GM18861 (cell line): ENCODE measurements around the gene STX7.
A peak's percentile ranks its signal among the peaks of the same experiment; 100 is the strongest.
"Not testable (repeated sequence)": the region's sequence is repeated elsewhere in the genome, so short reads cannot be mapped to it uniquely, and the experiment has no call there.

Experiments used
- ATAC-seq: cut with Tn5 transposase; IDR thresholded peaks from one replicate; pipeline ENCODE4 v1.9.1; 2021; ENCODE audit not compliant: unreplicated experiment

STX7 gene, protein sequence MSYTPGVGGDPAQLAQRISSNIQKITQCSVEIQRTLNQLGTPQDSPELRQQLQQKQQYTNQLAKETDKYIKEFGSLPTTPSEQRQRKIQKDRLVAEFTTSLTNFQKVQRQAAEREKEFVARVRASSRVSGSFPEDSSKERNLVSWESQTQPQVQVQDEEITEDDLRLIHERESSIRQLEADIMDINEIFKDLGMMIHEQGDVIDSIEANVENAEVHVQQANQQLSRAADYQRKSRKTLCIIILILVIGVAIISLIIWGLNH

DNA sequence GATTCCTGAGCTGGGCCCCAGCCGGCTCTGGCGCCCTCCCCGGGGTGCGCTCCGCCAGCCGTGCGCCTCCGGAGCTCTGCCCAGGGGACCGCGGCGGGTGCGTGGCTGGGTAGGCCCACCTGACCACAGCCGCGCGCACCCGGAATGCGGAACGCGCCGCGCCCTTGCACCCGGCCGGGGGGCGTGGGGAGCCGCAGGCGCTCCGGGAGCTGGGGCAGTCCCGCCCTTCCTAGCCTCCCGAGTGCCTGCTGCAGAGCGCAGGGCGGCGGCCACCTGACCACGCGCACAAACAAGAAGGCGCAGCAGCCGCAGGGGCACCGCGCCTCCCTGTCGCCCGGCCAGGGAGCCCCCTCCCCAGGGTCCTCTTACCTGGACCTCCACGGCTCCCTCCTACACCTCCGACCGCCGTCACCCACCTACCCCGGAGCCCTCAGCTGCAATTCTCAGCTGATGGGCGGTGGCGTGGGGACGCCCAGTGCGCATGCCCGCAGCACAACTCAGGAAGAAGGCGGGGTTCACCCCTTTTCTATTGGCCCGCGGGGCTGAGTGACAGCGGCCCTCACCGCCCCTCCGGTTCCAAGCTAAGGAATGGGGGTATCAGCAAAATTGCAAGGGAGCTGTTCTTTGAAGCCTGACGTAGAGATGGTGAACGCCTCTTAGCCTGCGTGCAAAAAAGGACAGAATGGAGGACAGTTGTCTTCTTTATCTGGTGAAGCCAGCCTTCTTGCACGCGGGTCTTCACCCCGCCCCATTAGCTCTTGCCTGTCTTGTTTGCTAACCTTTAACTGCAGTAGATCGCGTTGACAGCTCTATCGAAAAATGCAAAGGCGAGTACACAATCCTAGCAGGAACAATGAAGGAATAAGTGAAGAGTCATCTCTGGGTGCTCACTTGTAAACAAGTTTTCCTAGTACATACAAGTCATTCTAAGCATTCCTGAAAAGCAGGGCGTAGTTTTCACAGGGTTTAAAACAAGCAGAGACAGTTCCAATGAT, at the start of gene STX7:
Gene STX7, minus strand, starts transcription at position 479 of the 995 bp plus-strand sequence. CDS start 9,586 bp downstream, outside the sequence.
- peak; percentile 76 for ATAC-seq

DNA sequence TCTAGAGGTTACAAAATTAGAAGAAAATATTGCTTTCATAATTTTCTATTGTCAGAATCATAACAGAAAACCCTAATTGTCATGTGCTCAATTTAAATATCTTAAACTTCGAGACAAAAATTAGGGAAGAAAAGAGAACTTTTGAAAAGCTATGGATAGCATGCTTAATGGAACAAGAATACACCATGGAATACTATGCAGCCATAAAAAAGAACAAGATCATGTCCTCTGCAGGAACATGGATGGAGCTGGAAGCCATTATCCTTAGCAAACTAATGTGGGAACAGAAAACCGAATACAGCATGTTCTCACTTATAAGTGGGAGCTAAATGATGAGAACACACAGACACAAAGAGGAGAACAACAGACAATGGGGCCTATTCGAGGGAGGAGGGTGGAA, 47.2 kb upstream of the STX7 start:
- not testable (repeated sequence) for ATAC-seq

DNA sequence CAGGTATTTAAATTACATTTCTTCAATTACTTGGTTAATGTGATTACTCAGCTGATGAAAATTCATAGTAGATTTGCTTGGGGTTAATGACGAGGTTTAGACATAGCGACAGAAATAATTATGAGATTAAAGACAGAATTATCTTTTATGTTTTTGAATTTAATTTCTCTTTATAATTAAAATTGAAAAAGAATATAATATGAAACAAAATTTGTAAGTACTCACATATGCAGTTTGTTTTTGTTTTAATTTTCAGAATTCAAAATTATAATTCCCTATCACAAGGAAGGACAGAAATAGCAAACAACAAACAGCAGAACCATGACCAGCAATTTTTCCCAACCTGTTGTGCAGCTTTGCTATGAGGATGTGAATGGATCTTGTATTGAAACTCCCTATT, 39.5 kb upstream of the STX7 start, which contains the start of gene TAAR8:
Gene TAAR8, plus strand, starts transcription at position 301 of the 400 bp plus-strand sequence. Its CDS starts 21 bp downstream, at position 322.
- ATAC-seq: no peak

DNA sequence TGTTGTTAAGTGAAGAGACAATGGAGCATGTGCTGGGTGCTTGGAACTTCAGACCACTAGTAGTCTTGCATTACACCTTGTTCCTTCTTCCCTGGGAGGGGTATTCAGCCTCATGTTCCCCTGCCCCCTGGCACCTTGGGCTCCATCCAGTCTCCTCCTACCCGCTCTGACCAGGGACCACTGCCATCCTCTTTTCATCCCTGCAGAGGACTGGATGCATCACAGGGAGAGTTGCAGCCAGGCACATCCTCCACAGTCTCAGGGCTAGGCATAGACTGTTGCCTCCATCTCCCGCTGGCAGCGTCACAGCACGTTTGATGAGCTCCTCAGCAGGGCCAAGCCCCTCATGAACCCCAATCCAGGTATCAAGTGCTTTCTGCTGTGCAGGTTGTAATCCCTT, 38.3 kb upstream of the STX7 start:
- no peak for ATAC-seq

DNA sequence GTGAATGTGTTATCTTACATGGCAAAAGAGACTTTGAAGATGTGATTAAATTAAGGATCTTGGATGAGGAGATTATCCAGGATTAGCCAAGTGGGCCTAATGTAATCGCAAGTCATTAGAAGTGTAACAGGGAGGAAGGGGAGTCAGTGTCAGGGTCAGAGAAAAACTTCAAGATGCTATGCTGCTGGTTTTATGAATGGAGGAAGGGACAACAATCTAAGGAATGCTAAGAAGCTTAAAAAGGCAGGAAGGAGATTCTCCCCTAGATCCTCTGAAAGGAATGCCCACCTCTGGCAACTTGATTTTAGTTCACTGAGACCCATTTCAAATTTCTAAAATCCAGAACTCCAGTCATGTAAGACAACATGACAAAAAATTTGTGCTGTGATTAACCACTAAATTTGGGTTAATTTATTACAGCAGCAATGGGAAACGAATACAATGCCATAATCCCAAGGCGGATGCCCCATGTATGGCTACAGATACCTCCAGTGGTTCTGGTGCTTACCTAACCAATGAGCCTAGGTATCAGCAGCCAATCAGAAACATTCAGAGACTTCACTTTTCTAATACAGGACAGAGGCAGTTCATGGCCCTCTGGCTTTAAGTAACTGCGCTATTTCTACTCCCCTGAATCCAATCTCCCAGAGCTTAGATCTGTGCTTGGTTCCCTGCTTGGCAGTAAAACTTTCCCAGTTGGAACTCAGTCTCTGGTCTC, 36.0 kb upstream of the STX7 start:
- no peak for ATAC-seq

DNA sequence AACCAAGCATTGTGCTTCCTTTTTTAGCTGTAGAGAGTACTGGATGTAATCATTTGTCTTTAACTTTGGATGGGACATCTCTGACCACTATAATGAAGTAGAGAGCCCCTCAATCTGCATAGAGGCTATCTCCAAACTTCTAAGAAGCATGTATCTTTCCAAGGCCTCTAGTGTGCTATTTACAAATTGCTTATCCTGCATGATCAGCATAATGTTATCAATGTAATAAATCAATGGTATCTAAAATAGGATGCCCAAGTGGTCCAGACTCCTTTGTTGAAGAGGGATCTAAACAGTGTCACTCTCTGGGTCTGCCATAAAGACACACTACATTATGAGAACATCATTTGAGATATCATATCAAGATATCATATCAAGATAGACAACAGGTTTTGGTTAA, 31.9 kb upstream of the STX7 start:
- no peak for ATAC-seq

DNA sequence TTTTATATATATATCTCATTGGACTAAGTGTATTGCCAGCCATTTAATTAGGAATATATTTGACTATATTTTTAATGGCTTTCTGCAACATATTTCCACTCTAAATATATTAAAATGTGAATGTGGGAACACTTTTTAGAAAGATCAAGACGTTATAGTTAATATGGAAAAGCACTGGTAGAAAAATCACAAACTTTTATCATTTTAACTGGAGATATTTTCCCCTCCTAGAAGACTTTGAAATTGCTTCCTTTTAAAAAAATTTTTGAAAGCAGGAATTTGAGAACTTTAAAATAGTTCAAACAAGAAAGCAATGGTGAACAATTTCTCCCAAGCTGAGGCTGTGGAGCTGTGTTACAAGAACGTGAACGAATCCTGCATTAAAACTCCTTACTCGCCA, 25.1 kb upstream of the STX7 start, which contains the start of gene TAAR9:
Gene TAAR9, plus strand, starts transcription at position 301 of the 400 bp plus-strand sequence. Its CDS starts 13 bp downstream, at position 314.
- ATAC-seq: no peak

DNA sequence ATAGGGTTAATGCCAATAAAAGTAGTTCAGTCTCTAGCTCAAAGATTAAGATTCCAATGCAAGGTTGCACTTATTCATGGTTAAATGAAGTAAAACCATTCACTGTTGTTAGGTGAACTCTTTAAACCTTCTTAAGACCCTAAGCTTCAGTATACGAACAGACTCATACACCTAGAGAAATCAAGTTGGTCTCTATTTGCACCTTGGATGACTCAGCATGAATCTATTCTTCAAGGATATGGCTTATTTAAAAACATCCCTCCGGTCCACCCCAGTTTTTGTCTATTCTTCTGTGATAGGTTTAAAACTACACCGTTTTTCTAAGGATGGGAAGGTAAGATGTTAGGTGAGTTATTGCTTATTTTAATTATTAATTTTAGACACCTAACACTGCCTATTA, 24.2 kb upstream of the STX7 start:
- no peak for ATAC-seq

DNA sequence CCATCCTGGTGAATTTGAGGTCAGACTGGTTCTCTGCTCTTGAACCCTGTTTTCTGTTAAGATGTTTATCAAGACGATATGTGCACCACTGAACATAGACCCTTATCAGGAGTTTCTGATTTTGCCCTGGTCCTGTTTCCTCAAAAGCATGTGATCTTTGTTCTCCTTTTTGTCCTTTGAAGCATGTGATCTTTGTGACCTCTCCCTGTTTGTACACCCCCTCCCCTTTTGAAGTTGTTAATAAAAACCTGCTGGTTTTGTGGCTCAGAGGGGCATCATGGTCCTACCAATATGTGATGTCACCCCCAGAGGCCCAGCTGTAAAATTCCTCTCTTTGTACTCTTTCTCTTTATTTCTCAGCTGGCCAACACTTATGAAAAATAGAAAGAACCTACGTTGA, 21.6 kb upstream of the STX7 start:
- ATAC-seq: not testable (repeated sequence)

DNA sequence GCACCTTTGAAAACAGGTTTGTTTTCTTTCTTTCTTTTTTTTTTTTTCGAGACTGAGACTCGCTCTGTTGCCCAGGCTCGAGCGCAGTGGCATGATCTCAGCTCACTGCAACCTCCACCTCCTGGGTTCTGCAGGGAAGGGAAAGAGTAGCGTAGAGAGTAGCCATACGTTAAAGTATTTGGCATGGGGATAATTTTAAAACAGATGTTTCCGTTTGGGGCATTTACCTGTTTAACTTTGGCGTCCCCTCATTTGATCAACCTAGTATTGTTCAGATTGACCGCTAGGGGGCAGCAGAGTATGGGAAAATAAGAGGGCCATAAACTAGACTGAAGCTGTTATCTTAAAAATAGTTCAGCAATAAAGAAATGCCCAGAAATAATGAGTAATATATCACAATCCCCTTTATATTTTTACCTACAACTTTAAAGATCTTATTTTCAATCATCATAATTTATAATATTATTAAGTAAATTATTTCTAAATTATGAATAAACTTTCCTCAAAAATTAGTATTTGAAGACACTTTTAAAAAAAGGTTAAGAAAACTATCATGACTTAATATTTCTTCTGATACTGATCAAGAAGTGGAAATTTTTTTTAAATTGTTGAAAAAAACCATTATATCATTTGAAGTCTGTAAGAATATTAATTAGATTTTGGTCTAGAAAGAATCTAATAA, 17.5 kb upstream of the STX7 start:
- peak; percentile 76 for ATAC-seq

DNA sequence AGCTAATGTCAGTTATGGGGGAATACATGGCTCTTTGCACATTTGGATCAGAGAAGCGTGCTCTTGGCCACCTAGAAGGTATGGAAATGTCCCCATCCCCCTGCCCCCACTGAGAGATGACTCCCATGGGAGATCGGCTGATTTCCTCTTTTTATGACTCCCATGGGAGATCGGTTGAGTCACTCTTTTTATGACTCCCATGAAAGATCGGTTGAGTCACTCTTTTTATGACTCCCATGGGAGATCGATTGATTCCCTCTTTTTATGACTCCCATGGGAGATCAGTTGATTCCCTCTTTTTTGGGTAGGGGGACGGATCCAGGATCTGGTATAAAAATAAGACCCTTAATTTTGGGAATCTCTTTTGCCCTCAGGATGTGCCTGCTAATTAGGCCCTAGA, 14.9 kb upstream of the STX7 start:
- ATAC-seq: no peak

DNA sequence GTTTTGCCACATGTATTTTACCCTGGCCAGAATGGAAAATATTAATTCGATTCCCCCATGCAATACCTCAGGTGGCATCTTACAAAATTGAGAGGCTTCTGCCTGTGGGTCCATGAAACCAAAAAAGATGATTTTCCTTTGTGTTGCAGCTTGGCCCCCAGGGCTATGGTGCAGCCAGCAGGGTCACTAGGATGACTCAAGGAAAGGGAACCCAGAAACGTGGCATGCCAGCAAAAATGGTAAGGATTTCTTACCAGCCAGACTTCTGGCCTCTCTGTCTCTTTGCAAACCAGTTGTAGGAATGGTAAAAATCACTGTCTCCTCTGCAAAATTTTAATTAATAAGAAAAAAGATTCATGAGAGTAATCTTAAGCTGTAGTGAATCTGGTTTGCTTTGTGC, 13.5 kb upstream of the STX7 start:
- no peak for ATAC-seq

DNA sequence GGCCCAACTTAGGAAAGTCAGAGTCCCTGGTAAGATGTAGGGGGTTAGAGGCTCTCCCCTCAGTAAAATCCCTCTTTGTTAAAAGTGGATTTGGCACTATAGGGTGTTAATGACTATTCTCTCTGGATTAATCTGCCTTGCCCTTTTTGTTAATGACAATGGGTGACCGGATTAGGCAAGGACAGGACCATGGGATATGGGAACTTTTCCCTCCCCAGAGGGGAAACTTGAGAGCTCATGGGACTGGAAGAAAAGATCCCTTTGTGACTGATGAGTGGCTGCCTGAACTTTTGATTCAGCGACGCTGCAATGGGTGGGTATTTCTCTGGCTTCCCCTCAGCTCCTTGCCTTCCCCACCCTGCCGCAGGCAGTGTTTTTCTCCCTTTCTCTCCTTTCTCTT, 12.9 kb upstream of the STX7 start:
- ATAC-seq: no peak

DNA sequence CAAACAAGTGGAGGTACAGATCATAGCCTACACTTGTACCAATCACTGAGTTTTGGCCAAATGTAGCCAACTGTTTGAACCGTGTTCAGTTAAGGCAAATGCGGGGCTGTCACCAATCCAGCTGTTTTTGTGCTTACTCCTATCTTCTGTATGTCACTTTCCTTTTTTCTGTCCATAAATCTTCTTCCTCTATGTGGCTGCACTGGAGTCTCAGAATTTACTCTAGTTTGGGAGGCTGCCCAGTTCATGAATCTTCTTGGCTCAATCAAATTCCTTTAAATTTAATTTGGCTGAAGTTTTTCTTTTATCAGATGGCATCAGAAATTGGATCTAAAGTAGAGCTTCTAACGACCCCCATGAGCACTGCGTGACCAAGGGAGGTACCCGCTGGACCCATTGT, 11.7 kb upstream of the STX7 start:
- ATAC-seq: no peak

DNA sequence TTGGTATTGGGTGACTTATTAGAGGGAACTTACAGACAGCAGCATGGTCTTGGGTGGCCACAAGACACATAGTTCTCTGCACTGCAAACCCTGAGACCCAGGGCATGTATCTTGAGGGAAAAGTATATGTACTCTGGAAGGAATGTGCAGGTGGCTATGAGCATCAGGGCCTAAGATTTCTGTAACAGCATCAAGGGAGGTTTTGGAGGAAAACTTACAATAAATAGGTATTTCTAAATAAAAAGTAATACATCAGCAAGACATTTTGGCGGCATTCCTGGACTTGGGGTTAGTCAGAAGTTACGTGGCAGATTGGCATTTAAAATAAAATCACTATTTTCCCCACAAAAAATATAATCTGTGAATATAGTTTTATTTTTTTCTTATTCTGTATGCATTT, 8.0 kb upstream of the STX7 start:
- no peak for ATAC-seq

DNA sequence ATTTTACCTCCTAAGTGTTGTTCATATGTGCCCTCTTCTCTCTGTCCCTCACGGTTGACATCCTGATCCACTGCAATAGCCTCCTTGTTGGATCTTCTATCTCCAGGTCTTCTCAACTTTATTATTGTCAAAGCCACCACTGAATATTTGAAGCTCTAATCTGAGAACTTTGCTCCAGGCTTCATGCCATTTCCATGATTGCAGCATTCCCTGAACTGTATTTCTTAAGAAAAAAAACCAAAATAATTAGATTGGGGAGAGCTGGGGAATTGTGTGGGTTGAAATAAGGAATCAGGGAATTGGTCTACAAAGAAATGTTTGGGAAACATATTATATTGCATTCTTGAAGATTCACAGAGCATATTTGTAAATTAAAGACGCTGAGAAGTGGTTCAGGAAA, 2.5 kb upstream of the STX7 start:
- ATAC-seq: no peak

DNA sequence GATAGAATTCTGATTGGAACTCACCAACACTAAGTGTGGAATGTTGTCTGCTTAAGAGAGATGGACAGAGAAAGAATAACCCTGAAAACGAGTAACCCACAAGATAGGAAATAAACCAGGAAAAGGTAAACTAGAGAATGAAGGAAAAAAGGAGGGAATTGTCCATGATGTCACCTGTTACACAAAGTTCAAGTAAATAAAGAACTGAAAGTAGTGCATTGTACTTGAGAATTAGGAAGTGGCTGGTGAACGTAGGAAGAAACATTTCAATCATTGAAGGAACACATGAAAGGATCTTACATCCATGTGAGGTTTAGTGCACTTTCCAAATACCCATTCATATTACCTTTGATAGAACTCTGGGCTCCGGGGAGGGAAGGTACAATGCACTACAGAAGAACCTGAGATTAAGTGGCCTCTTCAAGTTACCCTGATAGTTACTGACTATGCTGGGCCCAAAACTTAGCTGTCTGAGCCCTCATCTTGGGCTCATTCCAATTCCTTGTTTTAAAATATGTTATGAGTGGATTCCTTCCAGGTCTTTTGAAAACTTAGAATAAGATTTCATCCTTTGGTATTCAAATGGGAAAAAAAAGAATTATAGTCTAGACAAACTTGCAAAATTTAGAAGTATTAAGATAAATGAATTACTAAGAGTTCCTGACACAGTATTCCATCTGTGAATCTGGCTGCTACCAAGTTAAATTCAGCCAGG, 1.1 kb upstream of the STX7 start:
- no peak for ATAC-seq

DNA sequence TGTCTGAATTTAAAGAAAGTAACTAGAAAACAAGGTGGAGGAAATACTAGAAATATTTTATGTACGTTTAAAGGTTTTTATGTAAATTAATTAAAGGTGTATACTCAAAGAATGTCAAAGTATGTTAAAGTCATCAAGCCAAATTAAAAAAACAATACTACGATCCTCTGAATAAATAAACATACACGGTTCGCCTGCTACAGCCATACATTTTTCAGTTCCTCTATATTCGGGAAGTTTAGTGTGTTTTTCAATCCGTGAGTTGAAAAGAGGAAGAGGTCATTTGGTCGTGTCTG, 626 bp downstream of the STX7 start:
- no peak for ATAC-seq

DNA sequence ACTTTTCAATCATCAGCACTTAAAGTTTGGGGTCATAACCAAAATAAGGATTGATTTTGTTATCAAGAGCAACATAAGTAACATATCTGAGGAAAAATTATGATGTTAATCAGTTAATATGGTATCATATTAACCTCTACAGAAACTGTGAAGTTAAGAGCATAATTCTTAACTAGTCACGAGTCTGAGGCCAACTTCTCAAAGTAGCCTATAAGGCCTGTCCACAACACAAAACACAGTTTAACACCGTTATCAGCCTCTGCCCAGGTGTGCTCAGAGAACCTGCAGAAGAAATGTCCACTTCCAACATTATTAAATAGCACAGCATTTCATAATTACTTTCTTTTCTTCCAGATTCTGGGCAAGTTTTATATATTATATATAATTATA, 1.1 kb downstream of the STX7 start:
- peak; percentile 33 for ATAC-seq

DNA sequence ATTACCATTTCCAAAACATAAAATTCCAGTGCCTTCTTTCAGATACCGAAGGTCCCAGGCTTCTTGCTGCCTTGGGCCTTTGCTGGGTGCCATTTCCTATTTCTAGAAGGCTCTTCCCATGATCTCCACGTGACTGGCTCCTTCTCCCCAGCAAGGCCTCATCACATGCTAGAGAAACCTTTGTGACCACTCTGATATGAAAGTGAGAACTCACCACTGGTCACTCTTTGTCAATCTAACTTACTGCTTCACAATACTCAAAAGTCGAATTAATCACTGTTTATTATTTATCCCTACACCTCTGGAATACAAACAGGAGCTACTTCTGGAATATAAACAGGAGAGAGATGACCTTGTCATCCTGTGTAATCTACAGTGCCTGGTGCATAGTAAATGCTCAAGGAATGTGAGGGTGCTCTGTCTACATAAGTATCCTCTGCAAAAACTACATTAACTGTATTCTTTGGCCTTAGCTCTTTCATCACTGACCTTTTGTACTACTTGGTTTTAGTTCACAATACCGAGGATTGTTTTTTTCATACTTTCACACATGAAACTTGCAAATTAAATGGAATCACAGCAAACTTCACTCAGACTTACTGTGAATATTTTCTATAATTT, 1.6 kb downstream of the STX7 start:
- ATAC-seq: no peak
